Stomach (tissue), 9 donors: ENCODE measurements around the gene SVOP. TPM values are rescaled to one million over a fixed set of nuclear protein-coding genes. Genes with fewer than 3 reads are reported as not detected.
A peak's percentile ranks its signal among the peaks of the same experiment; 100 is the strongest.
"Not testable (repeated sequence)": the region's sequence is repeated elsewhere in the genome, so short reads cannot be mapped to it uniquely, and the experiment has no call there.

Experiments
- DNase-seq, 2 donors: peaks; one replicate each; pipeline versions ENCODE4 v3.0.0 to v3.0.0-alpha.2; 2013 to 2019
- H3K27ac ChIP-seq, 5 donors: fragments of 200-600 bp in 4 of 5; sonication (generic) in 4 of 5; one replicate each; pipeline ENCODE4 v1.5.1; 2013 to 2019; ENCODE audit warnings: mild to moderate bottlenecking in 1 of 5, moderate library complexity in 1 of 5
- H3K27me3 ChIP-seq, 3 donors: fragments of 200-600 bp; sonication (generic); one replicate each; pipeline ENCODE4 v1.5.1; 2017 to 2019; ENCODE audit warnings: mixed run types in 1 of 3
- H3K36me3 ChIP-seq, 4 donors: fragments of 200-600 bp; sonication (generic); 1 replicate in 3 of 4; 2 replicates in 1 of 4; pipeline ENCODE4 v1.5.1; 2016 to 2019
- H3K4me1 ChIP-seq, 4 donors: fragments of 200-600 bp; sonication (generic); one replicate each; pipeline ENCODE4 v1.5.1; 2016 to 2019
- H3K4me3 ChIP-seq, 4 donors: fragments of 200-600 bp; sonication (generic) in 3 of 4; one replicate each; pipeline ENCODE4 v1.5.1; 2016 to 2019; ENCODE audit warnings: mild to moderate bottlenecking in 1 of 4
- H3K9me3 ChIP-seq, 4 donors: fragments of 200-600 bp; sonication (generic); one replicate each; pipeline ENCODE4 v1.5.1; 2016 to 2019
- EP300 ChIP-seq: sonication (generic); formaldehyde crosslinking; IDR thresholded peaks from one replicate; pipeline ENCODE4 v1.6.1; 2017; ENCODE audit warnings: antibody characterized with exemption
- POLR2A ChIP-seq, 4 donors: fragments of 450-650 bp; IDR thresholded peaks; one replicate each; pipeline ENCODE4 v1.6.1; 2016; ENCODE audit warnings: antibody characterized with exemption in 4 of 4, control low read depth in 2 of 4, mild to moderate bottlenecking in 1 of 4, moderate library complexity in 1 of 4
- POLR2AphosphoS5 ChIP-seq, 3 donors: sonication (generic); formaldehyde crosslinking; IDR thresholded peaks; one replicate each; pipeline ENCODE4 v1.6.1; 2016; ENCODE audit warnings: antibody characterized with exemption in 3 of 3
- whole genome bisulfite sequencing, 5 donors: extraction: QIAGEN DNeasy Blood & Tissue Kit in 3 of 5; methylation state at CpG; one replicate each; pipeline versions ENCODE4 v1.1.5 to v1.1.7; 2013 to 2018; 5-methylcytosine and 5-hydroxymethylcytosine counted together
- intact Hi-C: fragments of 100-400 bp; cut with DNase I; formaldehyde crosslinking; loops from one replicate; pipeline ENCODE4 v1.15.1; 2023; ENCODE audit warnings: low total_unique reads
- polyA plus RNA-seq, 3 donors: library from polyadenylated mRNA; stranded (reverse); fragments of 200-250 nt; gene quantifications; one replicate each; pipeline ENCODE4 v1.2.3, GENCODE V29; 2013
- total RNA-seq, 5 donors: library from RNA; depleted of rRNA; stranded (reverse); fragments of >200 nt; gene quantifications; one replicate each; pipeline versions ENCODE4 v1.1.0 to v1.2.3, GENCODE V29; 2014 to 2016
- TF ChIP-seq, protein P1 (sequence below), 7 experiments: fragments of 450-650 bp in 4 of 7; fragments of 200-600 bp in 3 of 7; sonication (generic) in 3 of 7; IDR thresholded peaks; one replicate each; pipeline ENCODE4 v1.5.1; 2016 to 2019; ENCODE audit warnings: antibody characterized with exemption in 7 of 7, control low read depth in 2 of 7, mild to moderate bottlenecking in 1 of 7
- donor health status: healthy with polysubstance abuse.
- donor health status: Bipolar disorder and iron deficiency.
- donor health status: healthy.

Gene SVOP
- total and polyA plus RNA-seq, 8 donors = 0.08 to 2.0 (median 0.37) TPM; not detected in 3

DNA sequence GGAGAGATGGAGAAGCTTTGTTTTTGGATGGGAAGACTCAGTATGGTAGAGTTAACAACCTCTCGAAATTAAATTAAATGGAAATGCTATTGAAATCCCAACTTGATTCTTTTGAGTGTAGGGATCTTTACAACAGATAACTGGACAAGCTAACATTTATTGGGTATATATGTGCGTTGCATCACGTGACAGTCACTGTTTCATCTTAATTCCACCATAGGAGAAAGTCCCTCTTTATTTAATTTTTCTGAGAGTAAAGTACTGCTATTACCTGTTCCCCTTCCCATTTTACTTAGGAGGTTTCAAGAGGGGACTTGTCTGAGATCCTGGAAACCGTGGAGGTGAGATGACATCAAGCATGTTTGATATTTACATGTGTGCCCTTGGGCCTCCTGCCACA lies 152.1 kb downstream of the SVOP start:
- intact Hi-C loops = no loop called here
- H3K36me3 ChIP-seq = no peaks in the 10 kb centered on the region
- no peak for DNase-seq
- no peak overlapping the region for H3K4me3 ChIP-seq
- H3K4me1 ChIP-seq = no peaks in the 10 kb centered on the region
- no peak overlapping the region for H3K27ac ChIP-seq
- 80 to 91% (median 87%) methylated on average over 4 of the region's 4 CpGs for WGBS, 5 donors
- no peaks in the 10 kb centered on the region for H3K27me3 ChIP-seq
- TF ChIP-seq POLR2AphosphoS5 (IDR thresholded peaks at IDR 0.05) (no peak), POLR2A (IDR thresholded peaks at IDR 0.05) (no peak), EP300 (no peak)
- TF ChIP-seq, protein P1, sequence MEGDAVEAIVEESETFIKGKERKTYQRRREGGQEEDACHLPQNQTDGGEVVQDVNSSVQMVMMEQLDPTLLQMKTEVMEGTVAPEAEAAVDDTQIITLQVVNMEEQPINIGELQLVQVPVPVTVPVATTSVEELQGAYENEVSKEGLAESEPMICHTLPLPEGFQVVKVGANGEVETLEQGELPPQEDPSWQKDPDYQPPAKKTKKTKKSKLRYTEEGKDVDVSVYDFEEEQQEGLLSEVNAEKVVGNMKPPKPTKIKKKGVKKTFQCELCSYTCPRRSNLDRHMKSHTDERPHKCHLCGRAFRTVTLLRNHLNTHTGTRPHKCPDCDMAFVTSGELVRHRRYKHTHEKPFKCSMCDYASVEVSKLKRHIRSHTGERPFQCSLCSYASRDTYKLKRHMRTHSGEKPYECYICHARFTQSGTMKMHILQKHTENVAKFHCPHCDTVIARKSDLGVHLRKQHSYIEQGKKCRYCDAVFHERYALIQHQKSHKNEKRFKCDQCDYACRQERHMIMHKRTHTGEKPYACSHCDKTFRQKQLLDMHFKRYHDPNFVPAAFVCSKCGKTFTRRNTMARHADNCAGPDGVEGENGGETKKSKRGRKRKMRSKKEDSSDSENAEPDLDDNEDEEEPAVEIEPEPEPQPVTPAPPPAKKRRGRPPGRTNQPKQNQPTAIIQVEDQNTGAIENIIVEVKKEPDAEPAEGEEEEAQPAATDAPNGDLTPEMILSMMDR (IDR thresholded peaks at IDR 0.05) = no peak
- no peaks in the 10 kb centered on the region for H3K9me3 ChIP-seq

DNA sequence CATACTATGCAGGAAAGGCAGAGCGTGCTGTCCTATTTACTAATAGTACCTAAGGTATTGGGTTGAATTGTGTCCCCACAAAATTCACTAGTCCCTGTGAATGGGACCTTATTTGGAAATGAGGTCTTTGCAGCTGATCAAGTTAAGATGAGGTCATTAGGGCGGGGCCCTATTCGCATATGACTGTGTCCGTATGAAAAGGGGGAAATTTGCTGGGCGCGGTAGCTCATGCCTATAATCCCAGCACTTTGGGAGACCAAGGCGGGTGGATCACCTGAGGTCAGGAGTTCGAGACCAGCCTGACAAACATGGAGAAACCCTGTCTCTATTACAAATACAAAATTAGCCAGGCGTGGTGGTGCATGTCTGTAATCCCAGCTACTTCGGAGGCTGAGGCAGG lies 154.8 kb downstream of the SVOP start:
- H3K4me3 ChIP-seq, H3K36me3 ChIP-seq, H3K27ac ChIP-seq, H3K27me3 ChIP-seq, H3K9me3 ChIP-seq, intact Hi-C loops, DNase-seq: not testable (repeated sequence)
- H3K4me1 ChIP-seq = peaks cover 0 to 13% (median 0%) of the 10 kb centered on the region in 4 donors
- 83 to 92% (median 86%) methylated on average over 10 of the region's 10 CpGs for WGBS, 5 donors

GRCh38 chr12:108865169-108865568 lies 155.7 kb downstream of the SVOP start:
- Histone ChIP-seq H3K27me3 (no peaks in the 10 kb centered on the region), H3K4me1 (peaks cover 0 to 16% (median 0%) of the 10 kb centered on the region in 4 donors), H3K36me3 (no peaks in the 10 kb centered on the region), H3K9me3 (no peaks in the 10 kb centered on the region), H3K4me3 (no peak overlapping the region), H3K27ac (no peak overlapping the region)
- 74 to 100% (median 94%) methylated on average over 4 of the region's 4 CpGs for WGBS, 5 donors
- no peak for TF ChIP-seq POLR2AphosphoS5 (IDR thresholded peaks at IDR 0.05)
- no peak for TF ChIP-seq EP300
- TF ChIP-seq, protein P1 (IDR thresholded peaks at IDR 0.05) = no peak
- TF ChIP-seq POLR2A (IDR thresholded peaks at IDR 0.05) = no peak
- intact Hi-C loops = no loop called here
- no peak for DNase-seq

GRCh38 chr12:108862588-108862959 lies 158.3 kb downstream of the SVOP start:
- peaks cover 11 to 36% (median 18%) of the 10 kb centered on the region in 4 donors for H3K4me1 ChIP-seq
- DNase-seq = no peak
- intact Hi-C loops = no loop called here
- H3K36me3 ChIP-seq = no peaks in the 10 kb centered on the region
- H3K9me3 ChIP-seq = no peaks in the 10 kb centered on the region
- no peak overlapping the region for H3K27ac ChIP-seq
- H3K27me3 ChIP-seq = no peaks in the 10 kb centered on the region
- TF ChIP-seq EP300 (no peak), POLR2A (IDR thresholded peaks at IDR 0.05) (no peak), POLR2AphosphoS5 (IDR thresholded peaks at IDR 0.05) (no peak)
- TF ChIP-seq, protein P1 (IDR thresholded peaks at IDR 0.05) = no peak
- 92 to 97% (median 95%) methylated on average over 3 of the region's 3 CpGs for WGBS, 5 donors
- H3K4me3 ChIP-seq = no peak overlapping the region

- intact Hi-C loops = no loop called here
- WGBS, 5 donors = 76 to 90% (median 82%) methylated on average over 6 of the region's 6 CpGs
- DNase-seq = peak in 1 of 2 donors; percentile 40
- H3K4me3 ChIP-seq = no peak overlapping the region
- TF ChIP-seq POLR2A (IDR thresholded peaks at IDR 0.05) (no peak), EP300 (no peak), POLR2AphosphoS5 (IDR thresholded peaks at IDR 0.05) (no peak)
- TF ChIP-seq, protein P1 (IDR thresholded peaks at IDR 0.05) = no peak
- H3K4me1 ChIP-seq = peaks cover 11 to 36% (median 18%) of the 10 kb centered on the region in 4 donors
- H3K9me3 ChIP-seq = no peaks in the 10 kb centered on the region
- no peaks in the 10 kb centered on the region for H3K36me3 ChIP-seq
- H3K27ac ChIP-seq = no peak overlapping the region
- no peaks in the 10 kb centered on the region for H3K27me3 ChIP-seq
Measured at GRCh38 chr12:108861878-108862587, 158.8 kb downstream of the SVOP start.
